RWPE2 (cell line): ENCODE measurements around the gene FBXL20.
"Not testable (repeated sequence)": the region's sequence is repeated elsewhere in the genome, so short reads cannot be mapped to it uniquely, and the experiment has no call there.

Experiments
- ATAC-seq: fragments of 200-7000 bp; cut with Tn5 transposase; 3 replicates; pipeline ENCODE4 v1.9.1; 2021; ENCODE audit warnings: low read depth
- DNase-seq: peaks from one replicate; pipeline ENCODE4 v3.0.0-alpha.2; 2020; ENCODE audit warnings: low spot score
- H3K27ac ChIP-seq: fragments of 450-650 bp; 2 replicates; pipeline ENCODE4 v1.5.1; 2017; ENCODE audit warnings: mild to moderate bottlenecking; ENCODE audit not compliant: poor library complexity, severe bottlenecking
- H3K27me3 ChIP-seq: fragments of 250-450 bp; sonication (Bioruptor Pico); 2 replicates; pipeline ENCODE4 v1.5.1; 2021; ENCODE audit warnings: mild to moderate bottlenecking, moderate library complexity; ENCODE audit not compliant: insufficient read depth, poor library complexity, severe bottlenecking
- H3K36me3 ChIP-seq: fragments of 250-450 bp; sonication (Bioruptor Pico); 2 replicates; pipeline ENCODE4 v1.5.1; 2020; ENCODE audit warnings: low read depth, mild to moderate bottlenecking, moderate library complexity
- H3K4me1 ChIP-seq: fragments of 250-450 bp; sonication (Bioruptor Pico); 2 replicates; pipeline ENCODE4 v1.5.1; 2021; ENCODE audit warnings: mild to moderate bottlenecking, moderate library complexity; ENCODE audit not compliant: insufficient read depth, poor library complexity, severe bottlenecking
- H3K4me3 ChIP-seq: fragments of 250-450 bp; sonication (Bioruptor Pico); 2 replicates; pipeline ENCODE4 v1.5.1; 2021; ENCODE audit warnings: mild to moderate bottlenecking, moderate library complexity; ENCODE audit not compliant: severe bottlenecking
- H3K9me3 ChIP-seq: fragments of 250-450 bp; sonication (Bioruptor Pico); 2 replicates; pipeline ENCODE4 v1.5.1; 2021; ENCODE audit warnings: mild to moderate bottlenecking, moderate library complexity; ENCODE audit not compliant: severe bottlenecking
- CTCF ChIP-seq: fragments of 450-650 bp; IDR thresholded peaks from one replicate; pipeline ENCODE4 v1.5.1; 2017; ENCODE audit warnings: mild to moderate bottlenecking, moderate library complexity; ENCODE audit not compliant: poor library complexity, severe bottlenecking

Gene FBXL20

GRCh38 chr17:39339272-39339671, 62.2 kb downstream of the FBXL20 start:
- H3K4me1 ChIP-seq, result no peaks in the 10 kb centered on the region
- no peaks in the 10 kb centered on the region for H3K36me3 ChIP-seq
- DNase-seq (no peak), ATAC-seq (no peak)
- no peak overlapping the region for H3K4me3 ChIP-seq
- H3K9me3 ChIP-seq, result no peaks in the 10 kb centered on the region
- no peak for TF ChIP-seq CTCF
- H3K27ac ChIP-seq, result no peak overlapping the region
- H3K27me3 ChIP-seq, result no peaks in the 10 kb centered on the region

DNA sequence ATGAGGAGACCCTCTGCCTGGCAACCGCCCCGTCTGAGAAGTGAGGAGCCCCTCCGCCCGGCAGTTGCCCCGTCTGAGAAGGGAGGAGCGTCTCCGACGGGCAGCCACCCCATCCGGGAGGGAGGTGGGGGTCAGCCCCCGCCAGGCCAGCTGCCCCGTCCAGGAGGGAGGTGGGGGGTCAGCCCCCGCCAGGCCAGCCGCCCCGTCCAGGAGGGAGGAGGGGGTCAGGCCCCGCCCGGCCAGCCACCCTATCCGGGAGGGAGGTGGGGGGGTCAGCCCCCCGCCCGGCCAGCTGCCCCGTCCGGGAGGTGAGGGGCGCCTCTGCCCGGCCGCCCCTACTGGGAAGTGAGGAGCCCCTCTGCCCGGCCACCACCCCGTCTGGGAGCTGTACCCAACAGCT, 63.8 kb downstream of the FBXL20 start:
- DNase-seq, ATAC-seq, H3K4me1 ChIP-seq: not testable (repeated sequence)

DNA sequence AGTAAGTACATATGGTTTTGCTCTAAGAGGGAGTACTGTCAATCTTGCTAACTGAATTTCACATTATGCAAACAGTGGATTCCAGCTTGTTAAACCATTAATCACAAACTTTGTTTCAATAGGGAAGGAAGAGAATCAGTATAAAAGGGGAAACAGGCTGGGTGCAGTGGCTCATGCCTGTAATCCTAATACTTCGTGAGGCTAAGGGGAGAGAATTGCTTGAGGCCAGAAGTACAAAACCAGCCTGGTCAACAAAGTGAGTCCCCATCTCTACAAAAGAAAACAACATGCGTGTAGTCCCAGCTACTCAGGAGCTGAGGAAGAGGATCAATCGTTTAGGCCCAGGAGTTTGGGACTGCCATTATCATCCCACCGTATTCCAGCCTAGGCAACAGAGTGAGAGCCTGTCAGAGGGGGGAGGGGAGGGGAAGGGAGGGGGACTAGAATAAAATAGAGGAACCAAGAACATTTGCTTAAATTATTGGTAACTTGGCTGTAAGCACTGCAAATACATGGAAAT, 65.7 kb downstream of the FBXL20 start:
- ATAC-seq (no peak), DNase-seq (no peak)
- Histone ChIP-seq H3K4me1 (no peaks in the 10 kb centered on the region), H3K36me3 (no peaks in the 10 kb centered on the region), H3K9me3 (no peaks in the 10 kb centered on the region), H3K4me3 (no peak overlapping the region), H3K27ac (no peak overlapping the region), H3K27me3 (no peaks in the 10 kb centered on the region)
- no peak for TF ChIP-seq CTCF

More for the DNA sequence above, 63.8 kb downstream of the FBXL20 start:
- H3K27me3 ChIP-seq, H3K36me3 ChIP-seq, H3K27ac ChIP-seq, H3K9me3 ChIP-seq, H3K4me3 ChIP-seq: not testable (repeated sequence)

- ATAC-seq, H3K27ac ChIP-seq, H3K9me3 ChIP-seq, H3K4me3 ChIP-seq, H3K36me3 ChIP-seq, DNase-seq, H3K4me1 ChIP-seq, H3K27me3 ChIP-seq: not testable (repeated sequence)
Observed at GRCh38 chr17:39334008-39334744, 67.2 kb downstream of the FBXL20 start.

GRCh38 chr17:39332092-39332491, 69.3 kb downstream of the FBXL20 start:
- DNase-seq, result no peak
- H3K27me3 ChIP-seq, result no peaks in the 10 kb centered on the region
- H3K4me3 ChIP-seq, result no peak overlapping the region
- no peak for ATAC-seq
- no peaks in the 10 kb centered on the region for H3K36me3 ChIP-seq
- TF ChIP-seq CTCF, result no peak
- H3K4me1 ChIP-seq, result no peaks in the 10 kb centered on the region
- H3K27ac ChIP-seq, result no peak overlapping the region
- no peaks in the 10 kb centered on the region for H3K9me3 ChIP-seq

- Histone ChIP-seq H3K36me3 (no peaks in the 10 kb centered on the region), H3K9me3 (no peaks in the 10 kb centered on the region), H3K4me3 (no peak overlapping the region), H3K27me3 (no peaks in the 10 kb centered on the region), H3K27ac (no peak overlapping the region), H3K4me1 (no peaks in the 10 kb centered on the region)
- ATAC-seq (no peak), DNase-seq (no peak)
- TF ChIP-seq CTCF, result no peak
Observed at GRCh38 chr17:39328815-39329214, 72.6 kb downstream of the FBXL20 start.
